Smooth muscle cell (in vitro differentiated cells): ENCODE data around the gene CD276. TPM values are rescaled to one million over a fixed set of nuclear protein-coding genes. Genes with fewer than 3 reads are reported as not detected.

ENCODE experiments used
- DNase-seq: peaks from one replicate; lab custom pipeline; 2025; ENCODE audit not compliant: unreplicated experiment; lab: John Stamatoyannopoulos, UW
- H2AFZ ChIP-seq: fragments of 200-600 bp; sonication (generic); 2 replicates; pipeline ENCODE4 v1.6.0; 2016; ENCODE audit warnings: antibody characterized with exemption, low read depth, mild to moderate bottlenecking
- H3F3A ChIP-seq: fragments of 200-600 bp; sonication (generic); 2 replicates; pipeline ENCODE4 v1.6.0; 2017; ENCODE audit warnings: antibody characterized with exemption, low read depth
- H3K27ac ChIP-seq: fragments of 200-600 bp; sonication (generic); 2 replicates; pipeline ENCODE4 v1.5.1; 2016; ENCODE audit warnings: low read depth, mild to moderate bottlenecking
- H3K27me3 ChIP-seq: fragments of 200-600 bp; sonication (generic); 2 replicates; pipeline ENCODE4 v1.6.1; 2016; ENCODE audit warnings: low read depth, mild to moderate bottlenecking
- H3K36me3 ChIP-seq: fragments of 200-600 bp; sonication (generic); 2 replicates; pipeline ENCODE4 v1.5.1; 2016; ENCODE audit warnings: low read depth
- H3K4me1 ChIP-seq: fragments of 200-600 bp; sonication (generic); 2 replicates; pipeline ENCODE4 v1.5.1; 2016; ENCODE audit warnings: low read depth
- H3K4me2 ChIP-seq: fragments of 200-600 bp; sonication (generic); 2 replicates; pipeline ENCODE4 v1.6.0; 2016; ENCODE audit warnings: mild to moderate bottlenecking
- H3K4me3 ChIP-seq: fragments of 200-600 bp; sonication (generic); 2 replicates; pipeline ENCODE4 v1.5.1; 2016; ENCODE audit warnings: mild to moderate bottlenecking
- H3K79me2 ChIP-seq: fragments of 200-600 bp; sonication (generic); 2 replicates; pipeline ENCODE4 v1.6.0; 2016; ENCODE audit warnings: low read depth, mild to moderate bottlenecking
- H3K9ac ChIP-seq: fragments of 200-600 bp; sonication (generic); 2 replicates; pipeline ENCODE4 v1.6.0; 2016; ENCODE audit warnings: low read depth
- H3K9me3 ChIP-seq: fragments of 200-600 bp; sonication (generic); replicated peaks from 2 replicates; pipeline ENCODE4 v1.5.1; 2016; ENCODE audit warnings: low read depth
- H4K20me1 ChIP-seq: fragments of 200-600 bp; sonication (generic); 2 replicates; pipeline ENCODE4 v1.6.0; 2016; ENCODE audit warnings: low read depth
- CTCF ChIP-seq: fragments of 200-600 bp; sonication (generic); IDR thresholded peaks from 2 replicates; pipeline ENCODE4 v1.5.1; 2017; ENCODE audit warnings: borderline replicate concordance, mild to moderate bottlenecking, antibody characterized with exemption; ENCODE audit not compliant: insufficient read depth, poor library complexity, severe bottlenecking
- WGBS: methylation state at CpG from one replicate; pipeline ENCODE4 v1.1.7; 2016; ENCODE audit warnings: low lambda C conversion rate; 5-methylcytosine and 5-hydroxymethylcytosine counted together
- polyA plus RNA-seq: library from polyadenylated mRNA; unstranded; fragments of >200 nt; fragmentation: Nextera tagmentation; extraction: Ambion mirVana; gene quantifications from 2 replicates; pipeline ENCODE4 v1.2.1, GENCODE V29; 2016
- total RNA-seq: library from RNA; depleted of rRNA; stranded (reverse); fragments of >200 nt; gene quantifications from 2 replicates; pipeline ENCODE4 v1.2.3, GENCODE V29; 2014

The CD276 gene
- total and polyA plus RNA-seq, 2 experiments from 2014 or later: 144 to 312 TPM

- H3K27ac ChIP-seq: no peak overlapping the region
- 80% methylated on average over 6 of the region's 6 CpGs for WGBS
- no peak overlapping the region for H3K4me3 ChIP-seq
- H4K20me1 ChIP-seq: no peaks in the 10 kb centered on the region
- no peaks in the 10 kb centered on the region for H3K79me2 ChIP-seq
- TF ChIP-seq CTCF: no peak
- no peaks in the 10 kb centered on the region for H3K27me3 ChIP-seq
- no peaks in the 10 kb centered on the region for H3K36me3 ChIP-seq
- no peaks in the 10 kb centered on the region for H3K9me3 ChIP-seq
- H2AFZ ChIP-seq: no peak overlapping the region
- peaks cover 9% of the 10 kb centered on the region for H3K4me1 ChIP-seq
- no peak overlapping the region for H3K9ac ChIP-seq
- H3K4me2 ChIP-seq: no peak overlapping the region
- no peak for DNase-seq
- no peaks in the 10 kb centered on the region for H3F3A ChIP-seq
These were observed 64.5 kb downstream of the CD276 start for GRCh38 chr15:73748730-73749129.

GRCh38 chr15:73749533-73749932 is 65.3 kb downstream of the CD276 start:
- no peak overlapping the region for H3K4me3 ChIP-seq
- H3K27me3 ChIP-seq: no peaks in the 10 kb centered on the region
- no peak for DNase-seq
- no peaks in the 10 kb centered on the region for H3K36me3 ChIP-seq
- WGBS: 98% methylated on average over 5 of the region's 5 CpGs
- H3F3A ChIP-seq: no peaks in the 10 kb centered on the region
- no peak overlapping the region for H3K27ac ChIP-seq
- no peaks in the 10 kb centered on the region for H3K9me3 ChIP-seq
- peaks cover 9% of the 10 kb centered on the region for H3K4me1 ChIP-seq
- no peaks in the 10 kb centered on the region for H3K79me2 ChIP-seq
- no peaks in the 10 kb centered on the region for H4K20me1 ChIP-seq
- H3K9ac ChIP-seq: no peak overlapping the region
- no peak overlapping the region for H3K4me2 ChIP-seq
- TF ChIP-seq CTCF: no peak
- H2AFZ ChIP-seq: no peak overlapping the region

GRCh38 chr15:73749971-73750370 is 65.8 kb downstream of the CD276 start:
- Histone ChIP-seq H3K36me3 (no peaks in the 10 kb centered on the region), H3K4me2 (no peak overlapping the region), H3K4me3 (no peak overlapping the region), H4K20me1 (no peaks in the 10 kb centered on the region), H3K79me2 (no peaks in the 10 kb centered on the region), H3F3A (no peaks in the 10 kb centered on the region), H3K27me3 (no peaks in the 10 kb centered on the region), H3K9ac (no peak overlapping the region), H3K9me3 (no peaks in the 10 kb centered on the region), H3K27ac (no peak overlapping the region), H2AFZ (no peak overlapping the region), H3K4me1 (peaks cover 9% of the 10 kb centered on the region)
- 96% methylated on average over 5 of the region's 5 CpGs for WGBS
- no peak for DNase-seq
- no peak for TF ChIP-seq CTCF

GRCh38 chr15:73750438-73750837 is 66.3 kb downstream of the CD276 start:
- H3K36me3 ChIP-seq: no peaks in the 10 kb centered on the region
- no peak for TF ChIP-seq CTCF
- no peak overlapping the region for H3K9ac ChIP-seq
- H3K27me3 ChIP-seq: no peaks in the 10 kb centered on the region
- H3K9me3 ChIP-seq: no peaks in the 10 kb centered on the region
- no peak overlapping the region for H3K27ac ChIP-seq
- peaks cover 9% of the 10 kb centered on the region for H3K4me1 ChIP-seq
- DNase-seq: no peak
- no peak overlapping the region for H3K4me2 ChIP-seq
- H4K20me1 ChIP-seq: no peaks in the 10 kb centered on the region
- WGBS: 92% methylated on average over 4 of the region's 4 CpGs
- no peak overlapping the region for H2AFZ ChIP-seq
- H3K79me2 ChIP-seq: no peaks in the 10 kb centered on the region
- H3K4me3 ChIP-seq: no peak overlapping the region
- no peaks in the 10 kb centered on the region for H3F3A ChIP-seq
